GM12874 (cell line): ENCODE results near the gene TTC34.

Experiments
- CTCF ChIP-seq: IDR thresholded peaks from 2 replicates; pipeline ENCODE4 v1.5.1; 2011; ENCODE audit warnings: low read depth, mild to moderate bottlenecking, control low read depth, low read length, moderate library complexity; ENCODE audit not compliant: insufficient read depth

TTC34 gene

GRCh38 chr1:2820731-2821372 is 19.4 kb upstream of the TTC34 start:
- no peak for TF ChIP-seq CTCF

GRCh38 chr1:2819831-2820730 is 18.6 kb upstream of the TTC34 start:
- TF ChIP-seq CTCF, result no peak

- no peak for TF ChIP-seq CTCF
These were observed 17.9 kb upstream of the TTC34 start for GRCh38 chr1:2819429-2819828.

GRCh38 chr1:2817784-2818564 is 16.5 kb upstream of the TTC34 start:
- no peak for TF ChIP-seq CTCF

GRCh38 chr1:2816786-2817185 is 15.3 kb upstream of the TTC34 start:
- no peak for TF ChIP-seq CTCF

- TF ChIP-seq CTCF, result no peak
These were observed 14.1 kb upstream of the TTC34 start for GRCh38 chr1:2815551-2815950.

GRCh38 chr1:2814511-2815075 is 13.1 kb upstream of the TTC34 start:
- no peak for TF ChIP-seq CTCF
